ENCODE measurements around the gene ARMS2. TPM values are rescaled to one million over a fixed set of nuclear protein-coding genes. Genes with fewer than 3 reads are reported as not detected.
A peak's percentile ranks its signal among the peaks of the same experiment; 100 is the strongest.

The ARMS2 gene
- total and polyA plus RNA-seq, 2 experiments from 2014 or later: not detected

GRCh38 chr10:122424059-122424458 is 30.4 kb upstream of the ARMS2 start (continued):
- TF ChIP-seq CTCF (conservative IDR thresholded peaks at IDR 0.05; ENCODE audit: low read depth in 2 of 2): no peak

GRCh38 chr10:122426829-122427228 is 27.6 kb upstream of the ARMS2 start:
- H3K36me3 Mint-ChIP-seq (ENCODE audit: low read depth): peaks cover 9% of the 10 kb centered on the region; the same call in 2 of the 3 replicates
- Histone ChIP-seq H3F3A (replicated peaks; ENCODE audit: low read depth) (no peaks in the 10 kb centered on the region), H3K4me1 (ENCODE audit: insufficient read depth) (no peaks in the 10 kb centered on the region), H3K27ac (ENCODE audit: low read depth) (peak overlapping the region; percentile 34; the same call in 1 of the 2 replicates), H3K4me3 (no peak overlapping the region), H3K36me3 (ENCODE audit: insufficient read depth) (no peaks in the 10 kb centered on the region), H3K9me2 (ENCODE audit: insufficient read depth) (no peaks in the 10 kb centered on the region), H3K27me3 (ENCODE audit: insufficient read depth) (no peaks in the 10 kb centered on the region), H4K20me1 (replicated peaks; ENCODE audit: insufficient read depth) (no peaks in the 10 kb centered on the region; the same call in 1 of the 2 replicates), H3K4me2 (no peak overlapping the region), H2AFZ (no peak overlapping the region), H3K79me2 (replicated peaks; ENCODE audit: insufficient read depth) (no peaks in the 10 kb centered on the region)
- H3K9me3 Mint-ChIP-seq: no peaks in the 10 kb centered on the region
- H3K27ac Mint-ChIP-seq: no peak overlapping the region
- peak; percentile 50; the same call in 2 of the 3 replicates for ATAC-seq
- no peak overlapping the region for H3K4me3 Mint-ChIP-seq
- H3K27me3 Mint-ChIP-seq (ENCODE audit: insufficient read depth, low read depth, poor library complexity): peaks cover 2% of the 10 kb centered on the region
- no peak for DNase-seq (ENCODE audit: low spot score)
- H3K4me1 Mint-ChIP-seq: peaks cover 2% of the 10 kb centered on the region; the same call in 2 of the 3 replicates
- TF ChIP-seq ZNF114 (CRISPR knock-in tag; IDR thresholded peaks at IDR 0.05) (no peak), REST (IDR thresholded peaks at IDR 0.05; ENCODE audit: unreplicated experiment) (no peak), ZNF462 (CRISPR knock-in tag; IDR thresholded peaks at IDR 0.05) (no peak), STAT1 (IDR thresholded peaks at IDR 0.05; ENCODE audit: unreplicated experiment) (no peak), ETS1 (IDR thresholded peaks at IDR 0.05) (no peak), POLR2AphosphoS5 (IDR thresholded peaks at IDR 0.05; ENCODE audit: low read depth) (no peak), JUNB (IDR thresholded peaks at IDR 0.05; ENCODE audit: unreplicated experiment) (no peak), EZH2phosphoT487 (IDR thresholded peaks at IDR 0.05; ENCODE audit: unreplicated experiment) (no peak), NANOG (IDR thresholded peaks at IDR 0.05; ENCODE audit: borderline replicate concordance) (no peak), CREB1 (CRISPR knock-in tag; IDR thresholded peaks at IDR 0.05; ENCODE audit: low read depth) (no peak)

Data from GM23338 (cell line).